ENCODE results near the gene PIP5KL1. TPM values are rescaled to one million over a fixed set of nuclear protein-coding genes. Genes with fewer than 3 reads are reported as not detected.

PIP5KL1 gene
- total and polyA plus RNA-seq, 2 of the 8 experiments (the other 6 are each of a cell fraction or from before 2014, with no cell fraction given): 13.4 to 15.4 TPM

- Histone ChIP-seq H4K20me1 (replicated peaks in 1 of 2; ENCODE audit: control insufficient read depth in 1 of 2, insufficient read depth in 2 of 2, low read length in 2 of 2) (peaks cover 32 to 50% of the 10 kb centered on the region in 2 experiments), H3K4ac (replicated peaks; ENCODE audit: insufficient read length, low read depth, low read length) (no peak overlapping the region), H3K23me2 (ENCODE audit: low read depth, low read length) (no peaks in the 10 kb centered on the region), H2BK12ac (ENCODE audit: low read depth, low read length) (no peak overlapping the region), H3K4me1 (replicated peaks in 1 of 4; ENCODE audit: control insufficient read depth in 3 of 4, insufficient read depth in 4 of 4, low read length in 3 of 4) (peaks cover 0 to 59% (median 34%) of the 10 kb centered on the region in 4 experiments; a peak in 6 of 7 replicates), H3K79me2 (ENCODE audit: control insufficient read depth in 1 of 2, insufficient read depth in 2 of 2, low read length in 2 of 2) (peaks cover 5 to 97% of the 10 kb centered on the region in 2 experiments; a peak in 3 of 4 replicates), H2BK15ac (ENCODE audit: low read length) (no peak overlapping the region), H2BK5ac (ENCODE audit: low read depth, low read length) (peak overlapping the region; percentile 88; the same call in 1 of the 2 replicates), H2BK120ac (replicated peaks; ENCODE audit: low read depth, low read length) (no peak overlapping the region), H3K9ac (replicated peaks in 1 of 4; ENCODE audit: extremely low read depth in 1 of 4, low read depth in 3 of 4, low read length in 3 of 4) (no peak overlapping the region), H2AK5ac (ENCODE audit: low read depth, low read length) (no peak overlapping the region), H2BK20ac (ENCODE audit: low read length) (no peak overlapping the region), H3K4me2 (ENCODE audit: insufficient read depth in 1 of 2, low read depth in 2 of 2, low read length in 2 of 2) (no peak overlapping the region), H3K27ac (ENCODE audit: low read depth, low read length) (no peak overlapping the region), H3K18ac (ENCODE audit: extremely low read depth, low read length) (peak overlapping the region; percentile 68; the same call in 1 of the 2 replicates), H3K79me1 (ENCODE audit: low read depth, low read length) (peaks cover 40% of the 10 kb centered on the region), H3K56ac (replicated peaks; ENCODE audit: insufficient read length, low read depth, low read length) (no peak overlapping the region), H4K5ac (ENCODE audit: insufficient read length, low read depth, low read length) (no peak overlapping the region), H3K9me3 (ENCODE audit: insufficient read depth in 2 of 2, low read depth in 1 of 2, low read length in 1 of 2) (no peaks in the 10 kb centered on the region), H2AFZ (ENCODE audit: low read length) (no peak overlapping the region), H3K36me3 (ENCODE audit: control insufficient read depth in 2 of 4, insufficient read depth in 4 of 4, low read length in 3 of 4) (no peaks in the 10 kb centered on the region), H4K91ac (replicated peaks; ENCODE audit: insufficient read length, low read length) (no peak overlapping the region), H3K27me3 (replicated peaks in 1 of 4; ENCODE audit: control insufficient read depth in 3 of 4, extremely low read depth in 1 of 4, insufficient read depth in 3 of 4, low read length in 3 of 4) (no peaks in the 10 kb centered on the region), H3K4me3 (ENCODE audit: extremely low read depth in 1 of 4, insufficient read depth in 2 of 4, low read depth in 3 of 4, low read length in 4 of 4) (no peak overlapping the region), H4K8ac (ENCODE audit: extremely low read depth, insufficient read depth, low read length) (no peak overlapping the region), H3K14ac (ENCODE audit: insufficient read length) (no peak overlapping the region), H3K23ac (ENCODE audit: insufficient read length) (no peak overlapping the region)
- FAIRE-seq (no peak), DNase-seq (ENCODE audit: low read depth in 1 of 2, low spot score in 2 of 2) (no peak)
- WGBS, 2 experiments (ENCODE audit: extremely low coverage in 1 of 2, insufficient coverage in 1 of 2, insufficient read length in 1 of 2, insufficient replicate concordance in 2 of 2, low coverage in 1 of 2, low lambda C conversion rate in 2 of 2, missing lambda C conversion rate in 1 of 2): 100% methylated on average over 1 of the region's 3 CpGs; no CpG with 5 or more reads in 1 of the 2 experiments
- CTCF ChIA-PET (ENCODE audit: partially characterized antibody): interaction anchor here (0.6 to 1.6 kb wide), 6 partner anchors 11 to 182 kb away, joined by 3 read pairs; no protein-coding TSS in a partner anchor
- POLR2A ChIA-PET (ENCODE audit: partially characterized antibody): interaction anchor here (1.2 kb wide), 1 partner anchor 9 kb away, joined by 5 read pairs; no protein-coding TSS in a partner anchor
- TF ChIP-seq CTBP2 (IDR thresholded peaks at IDR 0.05; ENCODE audit: borderline replicate concordance, insufficient read depth, insufficient read length, low read length) (no peak), ZNF274 (IDR thresholded peaks at IDR 0.05; ENCODE audit: borderline replicate concordance, extremely low read depth, low read length) (no peak), ASH2L (IDR thresholded peaks at IDR 0.05; ENCODE audit: low read length) (no peak), POU5F1 (IDR thresholded peaks at IDR 0.05; ENCODE audit: low read depth, low read length) (no peak), YY1 (IDR thresholded peaks at IDR 0.05; ENCODE audit: low read depth, low read length) (no peak), SP4 (IDR thresholded peaks at IDR 0.05; ENCODE audit: low read length) (no peak), CTCF (IDR thresholded peaks at IDR 0.05; ENCODE audit: control extremely low read depth in 1 of 3, insufficient read depth in 1 of 3, low read depth in 1 of 3, low read length in 3 of 3) (no peak), ATF3 (IDR thresholded peaks at IDR 0.05; ENCODE audit: insufficient read depth, low read depth, low read length) (no peak)
Observed at GRCh38 chr9:127968042-127968441, 37.5 kb upstream of the PIP5KL1 start.
